ENCODE data around the gene PSME2. TPM values are rescaled to one million over a fixed set of nuclear protein-coding genes. Genes with fewer than 3 reads are reported as not detected.
A peak's percentile ranks its signal among the peaks of the same experiment; 100 is the strongest.

PSME2 gene
- total and polyA plus RNA-seq, 2 of the 13 experiments (the other 11 are each of a cell fraction or from before 2014, with no cell fraction given): 332 to 716 TPM

- no peak for TF ChIP-seq SRSF9 (IDR thresholded peaks at IDR 0.05; ENCODE audit: borderline replicate concordance, insufficient read depth, low read depth, low read length, poor library complexity, severe bottlenecking)
- TF ChIP-seq ZNF552 (CRISPR knock-in tag; IDR thresholded peaks at IDR 0.05; ENCODE audit: borderline replicate concordance): 0 out of 2 replicates have a peak, but pooled peaks have one; percentile 80
- 0 out of 2 replicates have a peak, but pooled peaks have one; percentile 41 for TF ChIP-seq MZF1 (CRISPR knock-in tag; IDR thresholded peaks at IDR 0.05; ENCODE audit: borderline replicate concordance)
- no peak for TF ChIP-seq U2AF2 (IDR thresholded peaks at IDR 0.05; ENCODE audit: low read depth, low read length)
- TF ChIP-seq ZNF34 (CRISPR knock-in tag; IDR thresholded peaks at IDR 0.05; ENCODE audit: borderline replicate concordance): peak; percentile 73; the same call in 1 of the 2 replicates
- no peak for TF ChIP-seq ZNF260 (CRISPR knock-in tag; IDR thresholded peaks at IDR 0.05; ENCODE audit: borderline replicate concordance, low read depth)
- TF ChIP-seq ATF6 (CRISPR knock-in tag; conservative IDR thresholded peaks at IDR 0.05): no peak
- 0 out of 2 replicates have a peak, but pooled peaks have one; percentile 69 for TF ChIP-seq STAT6 (CRISPR knock-in tag; IDR thresholded peaks at IDR 0.05; ENCODE audit: borderline replicate concordance)
- 0 out of 2 replicates have a peak, but pooled peaks have one; percentile 48 for TF ChIP-seq ZNF33B (CRISPR knock-in tag; IDR thresholded peaks at IDR 0.05)
- no peak for TF ChIP-seq PAX8 (CRISPR knock-in tag; IDR thresholded peaks at IDR 0.05; ENCODE audit: borderline replicate concordance)
These were observed 539 bp downstream of the PSME2 start (continued) for GRCh38 chr14:24145690-24146452.
